Suppressor macrophage treated with lipopolysaccharide for 4 hours (primary cell): Measurements from ENCODE around the gene ATM.
"Not testable (repeated sequence)": the region's sequence is repeated elsewhere in the genome, so short reads cannot be mapped to it uniquely, and the experiment has no call there.

Source experiments
- DNase-seq: peaks from one replicate; pipeline ENCODE4 v3.0.0-alpha.2; 2020

ATM gene

GRCh38 chr11:108393046-108393445, 170.2 kb downstream of the ATM start:
- DNase-seq, result no peak

- DNase-seq, result no peak
These were observed 171.9 kb downstream of the ATM start for GRCh38 chr11:108394744-108395284.

- not testable (repeated sequence) for DNase-seq
These were observed 173.8 kb downstream of the ATM start for GRCh38 chr11:108396672-108397071.

GRCh38 chr11:108398439-108398838, 175.6 kb downstream of the ATM start:
- no peak for DNase-seq

- DNase-seq, result no peak
These were observed 179.4 kb downstream of the ATM start for GRCh38 chr11:108402241-108402640.

- no peak for DNase-seq
These were observed 180.2 kb downstream of the ATM start for GRCh38 chr11:108403052-108403451.

GRCh38 chr11:108405706-108406105, 182.8 kb downstream of the ATM start:
- DNase-seq, result no peak

GRCh38 chr11:108414958-108415357, 192.1 kb downstream of the ATM start:
- no peak for DNase-seq

DNA sequence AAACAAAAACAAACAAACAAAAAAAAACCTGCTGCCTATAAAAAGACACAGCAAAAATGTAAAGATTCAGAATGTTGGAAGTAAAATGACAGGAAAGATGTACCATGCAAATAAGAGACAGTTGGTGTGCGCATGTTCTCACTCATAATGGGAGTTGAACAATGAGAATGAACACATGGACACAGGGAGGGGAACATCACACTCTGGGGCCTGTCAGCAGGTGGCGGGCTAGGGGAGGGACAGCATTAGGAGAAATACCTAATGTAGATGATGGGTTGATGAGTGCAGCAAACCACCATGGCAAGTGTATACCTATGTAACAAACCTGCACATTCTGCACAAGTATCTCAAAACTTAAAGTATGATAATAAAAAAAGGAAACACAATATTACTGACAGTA, 194.7 kb downstream of the ATM start:
- peak; percentile 2 for DNase-seq
